Esophagus squamous epithelium (tissue), 4 donors: ENCODE measurements around the gene COMMD1.

ENCODE experiments used
- POLR2A ChIP-seq, 4 donors: fragments of 450-650 bp; IDR thresholded peaks; one replicate each; pipeline ENCODE4 v1.6.1; 2017; ENCODE audit warnings: antibody characterized with exemption in 4 of 4, mild to moderate bottlenecking in 4 of 4, moderate library complexity in 3 of 4
- TF ChIP-seq, protein P1 (sequence below), 6 experiments: fragments of 450-650 bp in 4 of 6; fragments of 200-600 bp in 2 of 6; sonication (generic) in 2 of 6; IDR thresholded peaks; one replicate each; pipeline ENCODE4 v1.5.1; 2016 to 2019; ENCODE audit warnings: antibody characterized with exemption in 6 of 6, mild to moderate bottlenecking in 4 of 6, moderate library complexity in 4 of 6

DNA sequence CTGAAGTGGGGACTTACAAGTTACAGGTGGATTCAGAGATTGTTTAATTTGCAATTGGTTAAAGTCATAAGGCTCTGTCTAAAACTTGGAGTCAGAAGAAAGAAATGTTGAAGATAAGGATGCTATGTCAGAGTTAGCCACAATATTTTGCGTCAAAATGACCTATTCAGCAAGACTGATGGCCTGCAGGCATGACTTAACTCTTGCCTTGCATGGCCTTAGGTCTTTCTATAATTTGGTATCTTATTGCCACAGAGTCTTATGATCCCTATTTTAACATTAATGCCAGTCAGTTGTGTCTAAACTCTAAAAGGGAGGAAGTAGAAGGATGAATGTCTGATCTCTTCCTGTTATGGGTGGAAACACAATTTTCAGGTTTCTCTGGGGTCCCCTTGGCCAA, 5.2 kb upstream of the COMMD1 start:
- TF ChIP-seq, protein P1, sequence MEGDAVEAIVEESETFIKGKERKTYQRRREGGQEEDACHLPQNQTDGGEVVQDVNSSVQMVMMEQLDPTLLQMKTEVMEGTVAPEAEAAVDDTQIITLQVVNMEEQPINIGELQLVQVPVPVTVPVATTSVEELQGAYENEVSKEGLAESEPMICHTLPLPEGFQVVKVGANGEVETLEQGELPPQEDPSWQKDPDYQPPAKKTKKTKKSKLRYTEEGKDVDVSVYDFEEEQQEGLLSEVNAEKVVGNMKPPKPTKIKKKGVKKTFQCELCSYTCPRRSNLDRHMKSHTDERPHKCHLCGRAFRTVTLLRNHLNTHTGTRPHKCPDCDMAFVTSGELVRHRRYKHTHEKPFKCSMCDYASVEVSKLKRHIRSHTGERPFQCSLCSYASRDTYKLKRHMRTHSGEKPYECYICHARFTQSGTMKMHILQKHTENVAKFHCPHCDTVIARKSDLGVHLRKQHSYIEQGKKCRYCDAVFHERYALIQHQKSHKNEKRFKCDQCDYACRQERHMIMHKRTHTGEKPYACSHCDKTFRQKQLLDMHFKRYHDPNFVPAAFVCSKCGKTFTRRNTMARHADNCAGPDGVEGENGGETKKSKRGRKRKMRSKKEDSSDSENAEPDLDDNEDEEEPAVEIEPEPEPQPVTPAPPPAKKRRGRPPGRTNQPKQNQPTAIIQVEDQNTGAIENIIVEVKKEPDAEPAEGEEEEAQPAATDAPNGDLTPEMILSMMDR (IDR thresholded peaks at IDR 0.05), result no peak
- TF ChIP-seq POLR2A (IDR thresholded peaks at IDR 0.05), result no peak
